ENCODE data around the gene R3HDM1. TPM values are rescaled to one million over a fixed set of nuclear protein-coding genes. Genes with fewer than 3 reads are reported as not detected.

R3HDM1 gene
- total and polyA plus RNA-seq, 2 donors (not counting 1 experiment from before 2014, with no cell fraction given), result 23.7 to 57.8 TPM

DNA sequence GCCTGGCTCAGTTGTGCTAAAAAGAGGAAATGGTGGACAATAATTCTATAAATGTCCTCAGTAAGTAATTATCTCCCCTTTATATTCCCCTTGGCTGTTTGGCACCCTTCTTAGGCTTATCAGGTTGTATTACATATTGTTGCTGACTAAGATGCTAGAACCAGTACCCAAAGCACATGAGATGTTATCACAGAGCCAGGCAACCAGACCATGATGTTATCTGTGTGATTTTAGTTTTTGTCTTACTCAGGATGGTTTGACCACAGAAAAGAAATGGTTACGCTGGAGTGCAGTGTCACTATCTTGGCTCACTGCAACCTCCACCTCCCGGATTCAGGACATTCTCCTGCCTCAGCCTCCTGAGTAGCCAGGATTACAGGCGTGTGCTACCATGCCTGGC, 15.2 kb downstream of the R3HDM1 start:
- no peaks in the 10 kb centered on the region for H4K20me1 ChIP-seq (ENCODE audit: control insufficient read depth, insufficient read depth, low read length, poor library complexity, severe bottlenecking)

DNA sequence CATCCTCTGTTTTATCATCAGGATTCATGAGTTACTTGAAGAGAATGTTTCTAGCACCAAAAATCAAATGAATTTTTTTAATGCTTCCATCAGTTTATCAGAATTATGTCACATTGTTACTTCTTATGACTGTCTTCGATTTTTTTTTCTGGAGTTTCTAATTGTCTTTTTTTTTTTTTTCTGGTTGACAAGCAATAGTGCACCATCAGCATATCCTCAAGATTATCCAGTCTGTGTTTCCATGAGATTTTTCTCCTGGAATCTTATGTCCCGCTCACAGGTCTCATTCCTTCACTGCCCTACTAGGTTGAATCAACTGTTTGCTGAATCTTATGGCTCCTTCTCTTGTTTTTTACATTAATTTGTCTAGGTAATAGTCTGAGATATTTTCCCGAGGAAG, 16.0 kb downstream of the R3HDM1 start:
- ATAC-seq (ENCODE audit: low read depth), result no peak
- ChIA-PET CTCF (no interaction called here), POLR2A (no interaction called here)
- Histone ChIP-seq H3K27me3 (replicated peaks in 1 of 4; ENCODE audit: control extremely low read depth in 1 of 4, control insufficient read depth in 3 of 4, insufficient read depth in 4 of 4, low read length in 3 of 4) (no peaks in the 10 kb centered on the region), H3K4me3 (ENCODE audit: control extremely low read depth in 1 of 5, extremely low read depth in 1 of 5, insufficient read depth in 1 of 5, low read depth in 2 of 5, low read length in 4 of 5) (no peak overlapping the region), H4K20me1 (ENCODE audit: control insufficient read depth, insufficient read depth, low read length, poor library complexity, severe bottlenecking) (no peaks in the 10 kb centered on the region), H3K9ac (ENCODE audit: low read length) (no peak overlapping the region), H3K27ac (ENCODE audit: low read length in 2 of 2) (no peak overlapping the region), H3K79me2 (ENCODE audit: control insufficient read depth, insufficient read depth, low read length) (peaks cover 62% of the 10 kb centered on the region), H3K4me1 (ENCODE audit: control insufficient read depth in 2 of 2, insufficient read depth in 2 of 2, low read length in 2 of 2) (no peaks in the 10 kb centered on the region), H2AFZ (ENCODE audit: insufficient read depth, low read depth, low read length, poor library complexity, severe bottlenecking) (no peak overlapping the region), H3K9me3 (ENCODE audit: control extremely low read depth in 1 of 3, control insufficient read depth in 2 of 3, insufficient read depth in 1 of 3, low read length in 2 of 3) (no peaks in the 10 kb centered on the region), H3K36me3 (replicated peaks in 1 of 2; ENCODE audit: control extremely low read depth in 1 of 2, control insufficient read depth in 1 of 2, extremely low read depth in 1 of 2, insufficient read depth in 2 of 2, low read length in 1 of 2) (no peaks in the 10 kb centered on the region), H3K4me2 (replicated peaks; ENCODE audit: low read depth, low read length, poor library complexity, severe bottlenecking) (no peak overlapping the region)
- WGBS (ENCODE audit: insufficient coverage), result no CpG with 5 or more reads among the region's 3 CpGs
- no peak overlapping the region for H3K27ac Mint-ChIP-seq
- H3K9me3 Mint-ChIP-seq (ENCODE audit: insufficient read depth), result no peaks in the 10 kb centered on the region
- intact Hi-C loops (cut with micrococcal nuclease), result no loop called here
- no peaks in the 10 kb centered on the region for H3K27me3 Mint-ChIP-seq
- H3K4me3 Mint-ChIP-seq, result no peak overlapping the region
- TF ChIP-seq EZH2 (IDR thresholded peaks at IDR 0.05; ENCODE audit: borderline replicate concordance, insufficient read depth, low read depth, low read length, poor library complexity, severe bottlenecking), result no peak
- TF ChIP-seq, protein P1, sequence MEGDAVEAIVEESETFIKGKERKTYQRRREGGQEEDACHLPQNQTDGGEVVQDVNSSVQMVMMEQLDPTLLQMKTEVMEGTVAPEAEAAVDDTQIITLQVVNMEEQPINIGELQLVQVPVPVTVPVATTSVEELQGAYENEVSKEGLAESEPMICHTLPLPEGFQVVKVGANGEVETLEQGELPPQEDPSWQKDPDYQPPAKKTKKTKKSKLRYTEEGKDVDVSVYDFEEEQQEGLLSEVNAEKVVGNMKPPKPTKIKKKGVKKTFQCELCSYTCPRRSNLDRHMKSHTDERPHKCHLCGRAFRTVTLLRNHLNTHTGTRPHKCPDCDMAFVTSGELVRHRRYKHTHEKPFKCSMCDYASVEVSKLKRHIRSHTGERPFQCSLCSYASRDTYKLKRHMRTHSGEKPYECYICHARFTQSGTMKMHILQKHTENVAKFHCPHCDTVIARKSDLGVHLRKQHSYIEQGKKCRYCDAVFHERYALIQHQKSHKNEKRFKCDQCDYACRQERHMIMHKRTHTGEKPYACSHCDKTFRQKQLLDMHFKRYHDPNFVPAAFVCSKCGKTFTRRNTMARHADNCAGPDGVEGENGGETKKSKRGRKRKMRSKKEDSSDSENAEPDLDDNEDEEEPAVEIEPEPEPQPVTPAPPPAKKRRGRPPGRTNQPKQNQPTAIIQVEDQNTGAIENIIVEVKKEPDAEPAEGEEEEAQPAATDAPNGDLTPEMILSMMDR (IDR thresholded peaks at IDR 0.05), result no peak
- peaks cover 8% of the 10 kb centered on the region for H3K4me1 Mint-ChIP-seq
- no peak for DNase-seq

More for the DNA sequence above, 15.2 kb downstream of the R3HDM1 start:
- Mint-ChIP-seq H3K4me3 (no peak overlapping the region), H3K27ac (no peak overlapping the region), H3K4me1 (peaks cover 8% of the 10 kb centered on the region), H3K27me3 (no peaks in the 10 kb centered on the region), H3K9me3 (ENCODE audit: insufficient read depth) (no peaks in the 10 kb centered on the region)
- Histone ChIP-seq H3K9ac (ENCODE audit: low read length) (no peak overlapping the region), H3K36me3 (replicated peaks in 1 of 2; ENCODE audit: control extremely low read depth in 1 of 2, control insufficient read depth in 1 of 2, extremely low read depth in 1 of 2, insufficient read depth in 2 of 2, low read length in 1 of 2) (no peaks in the 10 kb centered on the region), H3K27ac (ENCODE audit: low read length in 2 of 2) (no peak overlapping the region), H3K4me1 (ENCODE audit: control insufficient read depth in 2 of 2, insufficient read depth in 2 of 2, low read length in 2 of 2) (no peaks in the 10 kb centered on the region), H3K4me2 (replicated peaks; ENCODE audit: low read depth, low read length, poor library complexity, severe bottlenecking) (no peak overlapping the region), H3K9me3 (ENCODE audit: control extremely low read depth in 1 of 3, control insufficient read depth in 2 of 3, insufficient read depth in 1 of 3, low read length in 2 of 3) (no peaks in the 10 kb centered on the region), H3K4me3 (ENCODE audit: control extremely low read depth in 1 of 5, extremely low read depth in 1 of 5, insufficient read depth in 1 of 5, low read depth in 2 of 5, low read length in 4 of 5) (no peak overlapping the region), H3K27me3 (replicated peaks in 1 of 4; ENCODE audit: control extremely low read depth in 1 of 4, control insufficient read depth in 3 of 4, insufficient read depth in 4 of 4, low read length in 3 of 4) (no peaks in the 10 kb centered on the region), H2AFZ (ENCODE audit: insufficient read depth, low read depth, low read length, poor library complexity, severe bottlenecking) (no peak overlapping the region), H3K79me2 (ENCODE audit: control insufficient read depth, insufficient read depth, low read length) (peaks cover 57% of the 10 kb centered on the region)
- WGBS (ENCODE audit: insufficient coverage), result 100% methylated on average over 1 of the region's 3 CpGs
- DNase-seq (no peak), ATAC-seq (ENCODE audit: low read depth) (no peak)
- CTCF ChIA-PET, result no interaction called here
- POLR2A ChIA-PET, result no interaction called here
- TF ChIP-seq, protein P1 (IDR thresholded peaks at IDR 0.05), result no peak
- TF ChIP-seq EZH2 (IDR thresholded peaks at IDR 0.05; ENCODE audit: borderline replicate concordance, insufficient read depth, low read depth, low read length, poor library complexity, severe bottlenecking), result no peak
- intact Hi-C loops (cut with micrococcal nuclease), result no loop called here

Measured in B cell (primary cell).